22Rv1 (cell line): ENCODE results near the gene CYP27B1.

Experiments
- CTCF ChIP-seq: fragments of 450-650 bp; IDR thresholded peaks from 2 replicates; pipeline ENCODE4 v1.5.1; 2017; ENCODE audit warnings: mild to moderate bottlenecking
- ZFX ChIP-seq: fragments of 450-650 bp; IDR thresholded peaks from 2 replicates; pipeline ENCODE4 v1.6.1; 2017; ENCODE audit warnings: antibody characterized with exemption, borderline replicate concordance

GRCh38 chr12:57756406-57757341 is 10.2 kb downstream of the CYP27B1 start:
- TF ChIP-seq CTCF: peak; percentile 93
- no peak for TF ChIP-seq ZFX
